Measurements from ENCODE around the gene PTCD2.

DNA sequence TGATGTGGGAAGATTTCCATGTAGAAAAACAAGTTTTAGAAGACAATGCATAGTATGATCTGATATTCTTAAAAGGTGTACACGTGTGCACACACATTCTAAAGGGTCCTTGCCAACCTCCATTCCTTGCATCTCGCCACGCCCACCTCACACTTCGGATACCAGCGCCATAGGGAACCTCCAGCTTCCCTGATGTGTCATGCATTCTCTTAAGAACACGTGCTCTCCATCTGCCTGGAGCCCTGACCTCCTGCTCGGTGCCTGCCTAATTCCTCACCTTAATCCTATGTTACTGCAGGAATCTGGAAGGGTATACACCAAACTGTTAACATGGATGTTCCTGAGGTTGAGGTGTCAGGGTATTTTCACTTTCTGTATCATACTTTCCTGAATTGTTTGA lies 63.1 kb downstream of the PTCD2 start:
- TF ChIP-seq, protein P1, sequence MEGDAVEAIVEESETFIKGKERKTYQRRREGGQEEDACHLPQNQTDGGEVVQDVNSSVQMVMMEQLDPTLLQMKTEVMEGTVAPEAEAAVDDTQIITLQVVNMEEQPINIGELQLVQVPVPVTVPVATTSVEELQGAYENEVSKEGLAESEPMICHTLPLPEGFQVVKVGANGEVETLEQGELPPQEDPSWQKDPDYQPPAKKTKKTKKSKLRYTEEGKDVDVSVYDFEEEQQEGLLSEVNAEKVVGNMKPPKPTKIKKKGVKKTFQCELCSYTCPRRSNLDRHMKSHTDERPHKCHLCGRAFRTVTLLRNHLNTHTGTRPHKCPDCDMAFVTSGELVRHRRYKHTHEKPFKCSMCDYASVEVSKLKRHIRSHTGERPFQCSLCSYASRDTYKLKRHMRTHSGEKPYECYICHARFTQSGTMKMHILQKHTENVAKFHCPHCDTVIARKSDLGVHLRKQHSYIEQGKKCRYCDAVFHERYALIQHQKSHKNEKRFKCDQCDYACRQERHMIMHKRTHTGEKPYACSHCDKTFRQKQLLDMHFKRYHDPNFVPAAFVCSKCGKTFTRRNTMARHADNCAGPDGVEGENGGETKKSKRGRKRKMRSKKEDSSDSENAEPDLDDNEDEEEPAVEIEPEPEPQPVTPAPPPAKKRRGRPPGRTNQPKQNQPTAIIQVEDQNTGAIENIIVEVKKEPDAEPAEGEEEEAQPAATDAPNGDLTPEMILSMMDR (IDR thresholded peaks at IDR 0.05), result no peak
- TF ChIP-seq POLR2A (IDR thresholded peaks at IDR 0.05) (no peak), EP300 (IDR thresholded peaks at IDR 0.05) (no peak), POLR2AphosphoS5 (IDR thresholded peaks at IDR 0.05) (no peak)
